Ascending aorta (tissue), 2 donors: ENCODE measurements around the gene OTOL1. TPM values are rescaled to one million over a fixed set of nuclear protein-coding genes. Genes with fewer than 3 reads are reported as not detected.

Experiments used
- DNase-seq, 2 donors: peaks; one replicate each; pipeline ENCODE4 v3.0.0-alpha.2; 2019; ENCODE audit warnings: low spot score in 2 of 2
- H3K27ac ChIP-seq, 2 donors: fragments of 200-600 bp; sonication (generic); one replicate each; pipeline ENCODE4 v1.5.1; 2016 to 2017; ENCODE audit warnings: mild to moderate bottlenecking in 1 of 2
- H3K27me3 ChIP-seq: fragments of 200-600 bp; sonication (generic); one replicate; pipeline ENCODE4 v1.5.1; 2017
- H3K36me3 ChIP-seq, 2 donors: fragments of 200-600 bp; sonication (generic); one replicate each; pipeline ENCODE4 v1.5.1; 2016
- H3K4me1 ChIP-seq, 2 donors: fragments of 200-600 bp; sonication (generic); one replicate each; pipeline ENCODE4 v1.5.1; 2016 to 2017; ENCODE audit warnings: mild to moderate bottlenecking in 1 of 2
- H3K4me3 ChIP-seq, 2 donors: fragments of 200-600 bp; sonication (generic); one replicate each; pipeline ENCODE4 v1.5.1; 2016 to 2017; ENCODE audit warnings: mild to moderate bottlenecking in 1 of 2
- H3K9me3 ChIP-seq, 2 donors: fragments of 200-600 bp; sonication (generic); one replicate each; pipeline ENCODE4 v1.5.1; 2016
- CTCF ChIP-seq, 3 experiments: fragments of 200-600 bp in 2 of 3; fragments of 450-650 bp in 1 of 3; sonication (generic) in 2 of 3; IDR thresholded peaks; one replicate each; pipeline ENCODE4 v1.5.1; 2016 to 2019; ENCODE audit warnings: antibody characterized with exemption in 3 of 3, mild to moderate bottlenecking in 1 of 3, moderate library complexity in 1 of 3
- intact Hi-C: fragments of 100-400 bp; cut with DNase I; formaldehyde crosslinking; loops from one replicate; pipeline ENCODE4 v1.15.1; 2023
- total RNA-seq: library from RNA; depleted of rRNA; stranded (reverse); fragments of >200 nt; gene quantifications from one replicate; pipeline ENCODE4 v1.1.0, GENCODE V29; 2016

OTOL1 gene
- total RNA-seq, 1 donor from 2014 or later: not detected

GRCh38 chr3:161540594-161540993 lies 44.0 kb downstream of the OTOL1 start:
- Histone ChIP-seq H3K4me1 (no peaks in the 10 kb centered on the region), H3K27ac (no peak overlapping the region), H3K4me3 (no peak overlapping the region), H3K36me3 (no peaks in the 10 kb centered on the region), H3K9me3 (no peaks in the 10 kb centered on the region), H3K27me3 (no peaks in the 10 kb centered on the region)
- TF ChIP-seq CTCF (IDR thresholded peaks at IDR 0.05): no peak
- intact Hi-C loops: no loop called here
- no peak for DNase-seq

- H3K9me3 ChIP-seq: no peaks in the 10 kb centered on the region
- H3K36me3 ChIP-seq: no peaks in the 10 kb centered on the region
- H3K27ac ChIP-seq: no peak overlapping the region
- no peak overlapping the region for H3K4me3 ChIP-seq
- TF ChIP-seq CTCF (IDR thresholded peaks at IDR 0.05): no peak
- intact Hi-C loops: no loop called here
- no peaks in the 10 kb centered on the region for H3K4me1 ChIP-seq
- no peaks in the 10 kb centered on the region for H3K27me3 ChIP-seq
- DNase-seq: no peak
Measured at GRCh38 chr3:161545824-161546223, 49.2 kb downstream of the OTOL1 start.

DNA sequence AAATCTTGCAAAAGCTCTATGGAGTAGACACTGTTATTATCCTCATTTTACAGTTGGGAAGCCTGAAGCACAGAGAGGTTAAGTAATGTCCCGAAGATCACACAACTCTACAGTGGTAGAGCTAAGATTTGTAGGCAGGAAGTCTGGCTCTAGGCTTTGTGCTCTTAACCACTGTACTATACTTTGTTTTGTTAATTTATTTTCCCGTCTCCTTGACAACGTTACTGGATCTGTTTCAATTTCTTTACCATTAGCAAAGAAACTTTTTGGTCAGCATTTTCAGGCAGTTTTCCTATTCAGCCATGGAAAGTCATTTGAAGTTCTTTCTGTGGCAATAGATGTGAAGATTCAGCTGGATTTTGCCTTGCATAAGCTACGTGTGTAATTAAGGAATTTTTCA lies 51.7 kb downstream of the OTOL1 start:
- no peak for TF ChIP-seq CTCF (IDR thresholded peaks at IDR 0.05)
- H3K27ac ChIP-seq: no peak overlapping the region
- intact Hi-C loops: no loop called here
- no peaks in the 10 kb centered on the region for H3K9me3 ChIP-seq
- no peak overlapping the region for H3K4me3 ChIP-seq
- no peaks in the 10 kb centered on the region for H3K4me1 ChIP-seq
- H3K36me3 ChIP-seq: no peaks in the 10 kb centered on the region
- DNase-seq: no peak
- no peaks in the 10 kb centered on the region for H3K27me3 ChIP-seq

DNA sequence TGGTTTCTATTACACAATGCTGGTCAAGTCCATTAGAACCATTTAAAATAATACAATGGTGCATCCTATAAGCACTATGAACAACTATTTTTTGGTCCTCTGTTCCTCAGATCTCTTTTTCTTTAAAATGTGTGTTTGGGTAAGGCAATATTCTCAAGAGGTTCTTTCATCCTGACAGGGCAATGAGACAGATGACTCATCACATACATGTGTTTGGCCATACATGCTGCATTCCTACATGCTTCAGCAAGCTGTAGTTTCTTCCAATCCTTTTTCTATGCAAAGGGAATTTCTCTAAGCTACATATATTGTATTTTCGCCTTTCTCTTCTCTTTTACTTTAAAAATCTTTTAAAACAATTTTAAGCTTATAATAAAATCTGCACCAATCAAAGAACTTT lies 52.7 kb downstream of the OTOL1 start:
- DNase-seq: no peak
- Histone ChIP-seq H3K27me3 (no peaks in the 10 kb centered on the region), H3K4me1 (no peaks in the 10 kb centered on the region), H3K36me3 (no peaks in the 10 kb centered on the region), H3K4me3 (no peak overlapping the region), H3K27ac (no peak overlapping the region), H3K9me3 (no peaks in the 10 kb centered on the region)
- no peak for TF ChIP-seq CTCF (IDR thresholded peaks at IDR 0.05)
- intact Hi-C loops: no loop called here

DNA sequence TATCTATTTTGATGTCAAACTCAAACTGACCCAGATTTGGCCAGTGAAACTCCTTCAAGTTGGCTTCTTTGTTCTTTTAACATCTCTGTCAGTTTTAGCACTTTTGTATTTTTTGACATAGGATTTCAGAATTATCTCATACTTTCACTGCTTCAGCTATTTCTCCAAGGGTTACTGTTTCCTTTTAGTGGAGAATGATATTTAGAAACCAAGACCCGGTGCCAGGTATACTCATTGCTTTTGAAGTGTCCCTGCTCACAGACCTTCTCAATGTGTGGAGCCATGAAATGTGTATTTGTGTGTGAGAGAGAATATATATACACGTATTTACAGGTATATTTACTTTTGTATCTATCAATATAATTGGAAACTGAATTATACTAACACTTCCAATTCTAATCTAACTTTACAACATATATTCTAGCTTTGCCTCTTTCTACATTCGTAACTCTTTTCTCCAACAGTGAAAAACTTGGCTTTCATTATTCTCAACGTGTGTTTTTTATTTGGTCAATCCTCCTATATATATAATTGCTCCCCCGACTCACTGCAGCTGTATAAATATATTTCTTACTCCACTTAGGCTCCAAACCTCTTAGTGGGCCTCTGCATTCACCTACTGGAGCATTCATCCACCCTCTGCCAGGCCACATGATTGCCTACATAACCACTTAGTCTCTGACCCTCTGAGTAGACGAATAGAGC lies 54.0 kb downstream of the OTOL1 start:
- H3K9me3 ChIP-seq: no peaks in the 10 kb centered on the region
- H3K27me3 ChIP-seq: no peaks in the 10 kb centered on the region
- TF ChIP-seq CTCF (IDR thresholded peaks at IDR 0.05): no peak
- no peak for DNase-seq
- no peak overlapping the region for H3K27ac ChIP-seq
- H3K4me1 ChIP-seq: no peaks in the 10 kb centered on the region
- H3K36me3 ChIP-seq: no peaks in the 10 kb centered on the region
- no peak overlapping the region for H3K4me3 ChIP-seq
- intact Hi-C loops: no loop called here

DNA sequence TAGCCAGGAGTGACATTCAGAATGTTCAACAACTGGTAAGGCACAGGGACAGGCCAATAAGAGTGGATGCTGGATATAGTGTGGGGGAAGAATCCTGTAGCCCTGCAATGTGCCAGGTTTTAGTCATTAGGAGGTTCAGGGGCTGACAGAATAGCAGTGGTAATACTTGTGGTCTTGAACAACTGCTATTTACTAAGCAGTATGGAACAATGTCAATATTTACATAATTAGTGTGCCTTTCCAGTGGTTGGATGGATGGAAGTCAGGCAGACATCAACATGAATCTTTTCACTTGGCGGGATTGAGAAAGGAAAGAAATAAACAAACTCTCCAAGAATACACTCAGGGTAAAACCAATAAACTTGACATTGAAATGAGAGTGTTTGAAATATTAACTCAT lies 55.1 kb downstream of the OTOL1 start:
- TF ChIP-seq CTCF (IDR thresholded peaks at IDR 0.05): no peak
- H3K27ac ChIP-seq: no peak overlapping the region
- no peaks in the 10 kb centered on the region for H3K36me3 ChIP-seq
- no peak for DNase-seq
- H3K27me3 ChIP-seq: no peaks in the 10 kb centered on the region
- intact Hi-C loops: no loop called here
- no peaks in the 10 kb centered on the region for H3K9me3 ChIP-seq
- no peak overlapping the region for H3K4me3 ChIP-seq
- H3K4me1 ChIP-seq: no peaks in the 10 kb centered on the region
